Activated CD4-positive, CD25-positive, alpha-beta regulatory T cell treated with anti-CD3 and anti-CD28 coated beads, Interleukin-2, amount 50 U/mL, for 24 hours (primary cell): ENCODE results near the gene RTN4.
A peak's percentile ranks its signal among the peaks of the same experiment; 100 is the strongest.

ENCODE experiments used
- ATAC-seq, 2 donors: fragments of 150-1000 bp; cut with Tn5 transposase; one replicate each; pipeline ENCODE4 v1.10.0; 2021; ENCODE audit warnings: mild to moderate bottlenecking in 1 of 2, moderate library complexity in 1 of 2

Gene RTN4

DNA sequence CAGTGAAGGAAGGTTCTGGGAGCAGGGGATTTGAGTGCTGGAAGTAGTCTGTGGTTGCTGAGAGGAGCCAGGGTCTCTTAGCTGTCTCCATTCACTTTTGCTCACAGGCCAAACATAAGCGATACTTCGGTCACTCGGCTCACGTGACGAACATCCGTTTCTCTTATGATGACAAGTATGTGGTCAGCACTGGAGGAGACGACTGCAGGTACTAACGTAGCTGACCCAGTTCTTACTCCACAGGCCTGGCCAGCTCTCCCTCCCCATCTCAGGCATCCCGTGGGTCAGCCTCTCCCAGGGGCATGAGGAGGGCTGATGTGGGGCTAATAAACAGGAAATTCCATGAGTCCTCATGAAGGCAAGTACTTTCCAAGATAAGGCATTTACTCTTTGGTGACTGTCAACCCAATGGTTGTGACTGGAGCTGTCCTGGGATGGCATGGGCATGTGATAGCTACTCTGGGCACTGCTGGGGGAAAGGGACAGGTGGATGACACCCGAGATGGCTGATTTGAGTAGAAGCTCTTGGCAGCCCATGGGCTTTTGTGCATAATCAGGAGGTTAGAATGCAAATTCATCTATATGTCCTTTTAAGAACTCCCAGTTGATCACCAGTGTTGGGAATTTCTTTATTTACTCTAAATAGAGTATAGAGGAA is 81.6 kb downstream of the RTN4 start:
- ATAC-seq = no peak

DNA sequence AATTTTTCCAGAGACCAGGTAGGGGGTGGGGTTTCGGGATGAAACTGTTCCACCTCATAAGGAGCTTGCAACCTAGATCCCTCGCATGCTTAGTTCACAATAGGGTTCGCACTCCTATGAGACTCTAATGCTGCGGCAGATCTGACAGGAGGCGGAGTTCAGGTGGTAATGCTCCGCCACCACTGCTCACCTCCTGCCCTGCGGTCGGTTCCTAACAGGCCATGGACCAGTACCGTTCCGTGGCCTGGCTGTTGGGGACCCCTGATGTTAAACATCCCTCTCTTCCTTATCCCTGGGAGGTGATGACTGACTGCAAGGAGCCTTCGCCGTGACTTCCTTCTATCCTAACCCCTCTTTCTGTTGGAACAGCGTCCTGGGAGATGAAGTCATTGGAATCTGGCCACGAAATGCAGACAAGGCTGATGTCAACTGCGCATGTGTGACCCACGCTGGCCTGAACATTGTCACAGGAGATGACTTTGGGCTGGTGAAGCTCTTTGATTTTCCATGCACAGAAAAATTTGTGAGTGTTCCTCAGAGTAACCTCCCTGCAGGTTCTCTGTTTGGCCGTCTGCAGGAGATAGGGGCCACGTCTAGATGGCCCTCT is 82.4 kb downstream of the RTN4 start:
- no peak for ATAC-seq

DNA sequence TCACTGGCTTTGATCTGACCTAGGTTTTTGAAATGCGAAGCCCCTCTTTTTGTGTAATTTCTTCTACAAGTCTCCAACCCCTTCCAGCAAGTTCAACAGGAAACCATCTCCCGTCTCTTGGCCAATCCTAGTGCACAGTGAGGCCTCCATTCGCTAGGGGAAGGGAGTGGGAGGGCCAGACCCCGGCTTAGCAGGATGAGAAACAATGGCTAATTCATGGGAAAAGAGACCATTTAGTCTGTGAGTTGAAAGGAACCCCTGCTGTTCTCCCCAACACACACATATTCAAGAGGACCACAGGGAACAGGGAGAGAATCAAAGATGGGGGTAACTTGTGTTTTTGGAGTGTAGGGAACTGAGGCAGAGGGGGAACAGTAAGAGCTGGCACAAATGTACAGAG is 83.0 kb downstream of the RTN4 start:
- ATAC-seq = no peak

DNA sequence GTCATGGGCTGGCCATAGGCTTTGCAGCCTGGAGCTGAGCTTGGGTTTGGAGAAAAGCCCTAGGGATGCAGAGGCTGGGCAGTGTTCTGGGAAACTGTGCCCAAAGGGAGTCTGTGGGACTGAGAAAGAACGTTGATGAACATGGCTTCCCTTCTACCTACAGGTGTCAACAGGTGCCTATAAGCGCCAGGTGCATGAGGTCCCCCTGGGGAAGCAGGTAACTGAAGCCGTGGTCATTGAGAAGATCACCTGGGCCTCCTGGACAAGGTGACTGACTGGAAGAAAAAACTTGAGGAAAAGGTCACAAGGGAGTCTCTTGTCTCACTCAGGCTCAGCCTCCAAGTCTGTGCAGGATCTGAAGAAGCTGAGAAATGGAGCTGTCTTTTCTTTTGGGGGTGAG is 83.4 kb downstream of the RTN4 start:
- no peak for ATAC-seq

DNA sequence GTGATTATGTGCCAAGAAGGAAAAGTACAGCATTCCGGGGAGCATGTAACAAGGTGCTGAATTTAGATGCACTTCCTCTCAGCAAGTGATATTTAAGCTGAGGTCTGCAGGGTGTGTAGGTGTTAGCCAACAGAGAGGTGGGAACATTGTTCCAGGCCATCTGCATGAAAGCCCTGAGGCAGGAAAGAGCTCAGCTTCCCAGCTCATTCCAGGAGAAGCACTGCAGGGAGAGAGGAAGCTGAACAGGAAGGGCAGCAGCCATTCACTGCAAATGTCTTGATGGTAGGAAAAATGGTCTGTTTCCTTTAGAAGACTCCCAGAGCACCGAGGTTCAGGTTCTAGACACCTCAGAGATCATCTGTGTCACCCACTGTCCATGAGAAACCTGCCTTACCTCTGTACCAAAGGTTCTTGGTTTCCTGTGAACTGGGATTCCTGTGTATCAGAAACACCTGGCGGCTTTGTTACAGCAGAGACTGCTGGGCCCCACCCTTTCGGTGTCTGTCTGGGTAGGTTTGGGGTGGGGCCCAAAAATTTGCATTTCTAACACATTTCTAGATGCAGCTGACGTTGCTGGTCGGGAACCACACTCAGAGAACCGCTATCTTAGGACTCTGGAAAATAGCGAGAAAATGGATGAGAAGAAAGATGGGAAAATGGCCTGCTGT is 84.0 kb downstream of the RTN4 start:
- ATAC-seq = no peak

DNA sequence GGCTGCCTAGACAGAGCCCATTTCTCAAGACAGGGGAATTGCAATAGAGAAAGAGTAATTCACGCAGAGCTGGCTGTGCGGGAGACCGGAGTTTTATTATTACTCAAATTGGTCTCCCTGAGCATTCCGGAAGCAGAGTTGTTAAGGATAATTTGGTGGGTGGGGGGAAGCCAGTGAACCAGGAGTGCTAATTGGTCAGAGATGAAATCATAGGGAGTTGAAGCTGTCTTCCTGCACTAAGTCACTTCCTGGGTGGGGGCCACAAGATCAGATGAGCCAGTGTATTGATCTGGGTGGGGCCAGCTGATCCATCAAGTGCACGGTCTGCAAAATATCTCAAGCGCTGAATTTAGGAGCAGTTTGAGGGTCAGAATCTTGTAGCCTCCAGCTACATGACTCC is 84.8 kb downstream of the RTN4 start:
- ATAC-seq = no peak

DNA sequence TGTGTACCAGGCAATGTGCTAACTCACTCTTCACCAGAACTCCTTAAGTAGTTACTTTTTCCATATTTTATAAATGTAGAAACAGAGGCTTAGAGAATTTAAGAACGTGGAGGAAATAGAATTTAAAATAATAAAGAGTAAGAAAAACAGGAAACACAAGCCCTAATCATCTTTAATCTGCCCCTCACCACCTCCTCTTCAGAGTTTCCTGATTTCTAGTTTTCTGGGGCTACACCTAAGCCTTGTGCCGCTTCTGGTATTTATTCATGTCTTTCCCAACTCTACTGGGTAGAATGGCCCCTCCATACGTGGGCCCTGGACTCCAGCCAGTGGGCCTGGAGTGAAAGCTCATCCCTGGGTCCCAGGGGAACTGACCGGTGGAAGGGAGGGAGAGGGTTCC is 85.4 kb downstream of the RTN4 start:
- ATAC-seq = no peak

DNA sequence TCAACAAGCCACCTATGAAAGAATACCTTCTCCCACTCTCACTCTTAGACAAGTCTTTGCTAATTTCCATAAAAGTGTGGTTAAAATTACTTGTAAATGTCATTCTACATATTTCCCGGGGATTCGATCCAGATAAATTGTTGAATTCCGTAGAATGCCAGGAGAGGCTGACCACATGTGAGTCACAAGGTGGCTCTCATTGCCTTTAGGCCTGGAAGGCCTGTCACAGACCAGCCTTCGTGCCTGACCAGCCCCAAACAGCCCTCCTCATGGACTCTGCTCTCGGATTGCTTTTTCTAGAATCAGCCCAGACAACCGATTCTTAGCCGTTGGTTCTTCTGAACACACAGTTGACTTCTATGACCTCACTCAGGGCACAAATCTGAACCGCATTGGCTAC is 86.0 kb downstream of the RTN4 start:
- no peak for ATAC-seq

DNA sequence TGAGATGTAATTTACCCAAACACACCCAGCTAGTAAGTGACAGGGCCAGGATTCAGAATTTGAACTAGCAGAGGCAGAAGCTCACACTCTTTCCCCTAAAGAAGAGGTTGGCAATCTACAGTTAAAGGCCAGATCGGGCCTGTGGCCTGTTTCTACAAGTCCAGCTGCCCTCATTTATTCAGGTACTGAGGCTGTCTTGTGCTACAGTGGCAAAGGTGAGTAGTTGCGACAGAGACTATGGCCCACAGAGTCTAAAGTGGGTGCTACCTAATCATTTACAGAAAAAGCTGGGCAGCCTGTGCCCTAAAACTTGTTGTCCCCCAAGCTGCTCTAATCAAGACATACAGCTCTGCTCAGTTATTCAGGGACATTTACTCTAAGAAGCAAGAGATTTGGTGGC is 86.8 kb downstream of the RTN4 start:
- no peak for ATAC-seq

DNA sequence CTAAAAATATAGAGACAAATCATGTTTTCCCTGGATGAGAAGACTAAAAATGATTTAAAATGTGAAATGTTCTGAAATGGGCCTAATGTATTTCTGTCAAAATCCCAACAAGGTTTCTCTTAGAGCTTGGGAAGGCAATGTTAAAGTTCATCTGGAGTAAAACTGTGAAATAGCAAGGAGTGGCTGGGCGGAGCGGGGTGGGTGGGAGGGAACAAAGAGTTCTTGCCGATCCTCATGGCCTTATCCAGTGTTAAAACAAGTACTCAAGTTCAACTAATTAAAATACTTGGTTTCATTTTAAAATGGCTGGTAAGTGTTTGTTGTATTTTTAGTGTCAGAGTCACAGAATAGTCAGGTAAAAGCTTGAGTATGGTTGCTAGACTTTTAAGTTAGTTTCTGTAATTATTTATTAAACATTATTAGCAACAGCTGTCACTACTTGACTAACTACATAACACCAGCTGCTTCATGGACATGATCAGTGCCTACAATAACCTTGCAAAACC is 87.3 kb downstream of the RTN4 start:
- no peak for ATAC-seq

DNA sequence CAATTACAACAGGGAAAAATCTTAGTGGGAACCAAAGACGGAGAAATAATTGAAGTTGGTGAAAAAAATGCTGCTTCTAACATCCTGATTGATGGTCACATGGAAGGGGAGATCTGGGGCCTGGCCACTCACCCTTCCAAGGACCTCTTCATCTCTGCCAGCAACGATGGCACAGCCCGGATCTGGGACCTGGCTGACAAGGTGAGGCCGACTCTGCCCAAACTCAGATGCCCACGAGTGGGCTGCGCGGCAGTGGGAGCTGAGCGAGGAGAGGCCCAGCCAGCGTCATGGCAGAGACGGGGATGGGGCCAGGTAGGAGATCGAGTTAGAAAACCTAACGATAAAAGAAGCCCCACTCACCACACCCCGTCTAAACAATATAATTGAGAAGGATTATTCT is 87.7 kb downstream of the RTN4 start:
- no peak for ATAC-seq

DNA sequence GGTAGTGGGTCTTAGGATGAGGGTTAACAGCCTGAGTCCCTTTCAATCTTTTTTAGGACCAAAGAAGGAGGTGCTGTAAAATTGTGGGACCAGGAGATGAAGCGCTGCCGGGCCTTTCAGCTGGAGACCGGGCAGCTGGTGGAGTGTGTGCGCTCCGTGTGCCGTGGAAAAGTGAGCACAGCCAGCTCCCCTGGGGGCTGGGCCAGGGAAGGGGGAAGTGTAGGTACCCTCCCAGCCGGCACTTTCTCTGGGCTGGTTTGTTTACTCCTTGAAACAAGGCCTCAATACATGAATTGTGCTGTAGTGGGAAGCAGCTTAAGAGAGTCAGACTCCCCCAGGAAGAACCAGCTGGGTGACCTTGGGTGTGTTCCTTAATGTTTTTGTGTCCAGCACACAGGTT is 90.1 kb downstream of the RTN4 start:
- no peak for ATAC-seq

DNA sequence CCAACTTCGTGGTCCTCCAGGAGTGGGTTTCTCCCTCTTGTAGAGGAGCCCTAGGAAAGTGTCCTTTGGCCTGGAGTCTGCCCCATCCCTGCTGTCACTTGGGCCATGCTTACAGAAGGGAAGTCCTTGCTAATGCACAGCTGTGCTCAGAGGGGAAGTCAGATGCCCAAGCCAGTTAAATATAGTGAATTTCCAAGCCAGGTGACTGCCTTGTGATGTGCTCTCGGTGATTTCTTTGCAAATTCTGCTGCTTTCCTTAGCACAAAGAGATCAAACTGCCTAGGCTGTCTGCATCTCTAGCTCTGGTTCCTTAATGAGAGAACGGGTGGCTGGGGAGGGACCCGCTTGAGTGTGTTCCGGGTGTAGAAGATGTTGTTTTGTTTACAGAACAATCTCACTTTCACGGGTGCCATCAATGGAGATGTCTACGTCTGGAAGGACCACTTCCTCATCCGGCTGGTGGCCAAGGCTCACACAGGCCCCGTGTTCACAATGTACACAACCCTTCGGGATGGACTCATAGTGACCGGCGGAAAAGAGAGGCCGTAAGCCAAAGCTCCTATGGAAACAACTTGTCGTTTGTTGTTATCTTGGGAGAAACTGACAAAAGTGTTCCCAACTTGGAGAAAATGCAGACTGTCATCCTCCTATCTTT is 91.4 kb downstream of the RTN4 start:
- ATAC-seq = no peak

DNA sequence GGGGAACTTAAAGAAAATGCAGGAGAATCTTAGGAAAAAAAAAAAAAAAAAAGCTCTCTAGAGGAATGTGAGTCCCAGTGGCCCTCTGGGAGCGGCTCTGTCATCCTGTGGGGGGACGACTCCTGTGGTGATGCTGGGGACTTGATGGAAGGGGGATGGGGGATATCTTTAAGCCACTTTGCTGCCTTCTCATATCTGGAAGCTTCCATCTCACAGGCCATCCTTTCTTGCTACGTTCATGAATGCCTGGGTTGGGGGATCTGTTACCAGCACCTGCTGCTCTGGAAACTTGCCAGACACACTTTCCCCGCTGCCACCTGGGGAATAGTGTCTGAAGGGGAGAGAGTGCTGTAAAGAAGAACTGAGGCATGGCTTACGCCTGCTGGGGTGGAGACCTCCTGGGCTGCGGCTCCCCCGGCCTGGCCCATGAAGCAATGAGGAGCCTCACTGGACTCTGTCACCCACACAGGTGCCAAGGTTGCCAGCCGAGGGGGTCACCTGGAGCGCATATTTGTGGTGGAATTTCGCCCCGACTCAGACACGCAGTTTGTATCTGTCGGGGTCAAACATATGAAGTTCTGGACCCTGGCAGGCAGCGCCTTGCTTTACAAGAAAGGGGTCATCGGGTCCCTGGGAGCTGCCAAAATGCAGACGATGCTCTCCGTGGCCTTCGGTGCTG is 92.8 kb downstream of the RTN4 start:
- no peak for ATAC-seq

DNA sequence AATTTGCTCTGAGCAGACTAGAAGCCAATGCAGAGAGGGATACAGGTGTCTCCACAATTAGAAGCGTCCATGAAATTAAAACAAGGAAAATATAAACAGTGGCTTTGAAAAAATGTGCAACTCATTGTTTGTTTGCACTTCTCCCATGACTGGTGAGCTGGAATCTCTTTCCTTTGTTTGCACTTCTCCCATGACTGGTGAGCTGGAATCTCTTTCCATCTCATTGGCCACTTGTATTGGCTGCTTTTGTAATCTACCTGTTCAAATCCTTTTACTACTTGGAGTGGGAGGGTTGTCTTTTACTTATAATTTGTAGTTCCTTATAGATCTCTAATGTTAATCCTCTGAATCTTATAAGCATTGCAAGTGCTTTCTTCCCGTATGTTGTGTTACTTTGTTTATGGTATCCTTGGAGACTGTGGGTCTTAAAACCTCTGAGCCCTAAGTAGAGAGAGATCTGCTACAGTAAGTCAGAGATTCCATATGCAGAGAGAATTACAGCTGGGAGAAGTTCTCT is 94.1 kb downstream of the RTN4 start:
- ATAC-seq = no peak

DNA sequence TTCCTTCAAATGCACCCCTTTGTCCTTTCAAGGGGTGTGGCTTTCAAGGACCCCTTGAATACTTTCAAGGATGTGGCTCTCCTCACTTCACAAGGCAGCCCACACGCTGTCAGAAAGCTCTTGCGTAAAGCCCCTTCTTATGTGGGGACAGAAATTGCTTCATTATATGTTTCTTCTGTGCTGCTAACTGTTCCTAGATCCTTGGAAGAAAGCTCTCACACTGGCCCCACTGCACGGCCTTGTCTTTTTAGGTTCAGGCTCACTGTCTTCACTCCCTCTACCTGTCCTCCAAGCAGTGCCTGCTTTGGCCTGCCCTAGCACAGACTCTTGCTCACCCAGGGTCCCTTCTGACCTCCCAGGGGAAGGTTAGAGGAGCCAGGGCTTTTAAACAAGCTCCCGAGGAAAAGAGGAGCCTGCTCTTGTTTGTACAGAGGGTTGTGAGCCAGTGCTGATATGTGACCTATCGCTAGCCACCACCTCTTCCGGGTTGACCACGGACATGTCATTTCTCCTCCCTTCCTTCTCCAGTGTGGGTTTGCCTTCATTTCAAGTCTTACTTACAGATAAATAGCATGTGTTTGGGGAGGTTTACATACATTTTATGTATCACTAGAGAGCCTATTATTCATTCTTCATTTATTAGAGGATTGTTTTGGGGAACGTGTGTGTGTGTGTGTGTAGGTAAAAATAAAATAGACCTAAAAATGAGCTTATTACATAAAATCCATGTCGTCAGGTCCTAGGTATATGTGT is 94.7 kb downstream of the RTN4 start:
- ATAC-seq = no peak

DNA sequence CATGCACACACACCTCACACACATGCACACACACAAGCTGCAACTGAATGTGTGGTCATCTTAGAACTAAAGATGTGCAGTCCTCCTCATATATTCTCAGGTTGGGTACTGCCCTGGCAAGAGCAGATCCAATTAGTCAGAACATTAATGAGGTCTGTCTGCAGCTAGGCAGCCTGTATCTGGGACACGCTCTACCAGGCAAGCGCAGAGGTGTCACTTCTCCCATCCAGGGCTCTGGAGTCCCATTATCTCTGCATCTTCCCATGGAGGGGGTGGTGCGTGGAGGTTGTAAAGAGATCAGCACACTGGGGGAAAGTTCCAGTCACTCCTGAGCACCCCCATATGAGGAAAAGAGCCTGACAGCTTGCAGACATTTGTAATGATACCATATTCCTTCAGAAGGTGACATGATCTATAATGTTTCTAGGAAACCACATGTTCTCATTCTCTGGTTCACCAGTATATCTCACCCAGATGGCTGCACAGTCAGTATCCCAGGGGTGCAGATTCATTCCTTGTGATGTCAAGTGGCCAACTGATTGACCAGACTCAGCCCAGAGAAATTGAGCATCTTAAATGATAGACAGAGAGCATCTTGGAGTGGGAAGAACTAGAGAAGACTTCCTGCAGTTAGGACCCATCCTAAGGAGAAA is 95.4 kb downstream of the RTN4 start:
- no peak for ATAC-seq

DNA sequence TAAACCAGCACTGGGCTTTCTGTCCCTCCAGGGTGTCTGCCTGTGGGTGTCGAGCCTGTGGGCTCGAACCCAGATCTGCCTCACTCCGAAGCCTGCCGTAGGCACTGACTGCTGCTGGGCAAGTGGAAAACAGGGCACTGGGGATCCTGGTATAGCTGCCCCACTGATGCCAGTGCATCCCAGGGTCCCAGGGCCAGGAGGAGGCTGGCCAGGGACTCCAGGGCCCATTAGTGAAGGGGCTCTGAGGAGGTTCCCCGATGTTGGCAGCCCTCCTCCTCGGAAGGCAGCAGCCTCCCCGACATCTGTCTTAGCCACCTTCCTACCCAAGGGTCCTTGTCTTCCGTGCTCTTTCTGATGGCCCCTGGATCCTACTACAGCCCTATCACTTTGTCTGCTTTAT is 96.1 kb downstream of the RTN4 start:
- ATAC-seq = no peak

DNA sequence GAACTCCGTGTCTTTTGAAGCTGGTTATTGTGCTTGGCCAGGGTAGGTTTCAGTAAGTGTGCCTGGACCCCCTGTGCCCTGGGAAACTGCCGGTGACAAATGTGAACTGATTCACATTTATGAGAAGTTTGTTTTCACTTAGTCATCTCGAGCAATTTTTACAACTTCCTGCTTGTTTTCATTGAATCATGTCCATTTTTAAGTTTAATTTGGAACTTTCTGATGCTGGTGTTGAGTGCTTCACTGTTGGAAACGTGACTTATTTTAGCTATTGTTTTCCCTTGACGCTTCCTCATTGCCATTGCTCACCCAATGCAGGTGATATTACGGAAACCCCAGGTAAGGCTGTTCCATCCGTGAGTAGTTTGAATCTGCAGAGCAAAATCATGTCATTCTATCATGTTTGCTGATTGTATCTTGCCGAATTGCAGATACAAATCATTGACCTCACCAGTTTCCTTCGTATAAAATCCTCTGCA is 97.2 kb downstream of the RTN4 start:
- ATAC-seq = peak in 1 of 2 donors; percentile 33

DNA sequence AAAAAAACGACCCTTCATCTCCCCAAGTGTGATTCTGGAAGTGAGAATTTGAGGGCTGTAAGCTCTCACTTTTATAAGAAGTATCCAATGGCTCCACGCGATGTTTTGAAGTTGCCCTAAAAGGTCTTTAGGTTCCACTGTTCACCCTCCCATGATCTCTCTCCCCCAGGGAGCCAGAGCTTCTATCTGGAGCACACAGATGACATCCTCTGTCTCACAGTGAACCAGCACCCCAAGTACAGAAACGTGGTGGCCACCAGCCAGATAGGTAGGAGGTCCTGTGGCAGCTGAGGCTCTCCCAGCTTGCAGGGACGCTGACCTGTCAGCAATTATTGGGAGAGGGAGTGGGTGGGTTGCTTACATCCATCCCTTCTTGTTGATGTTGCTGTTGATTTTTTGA is 97.8 kb downstream of the RTN4 start:
- ATAC-seq = no peak

DNA sequence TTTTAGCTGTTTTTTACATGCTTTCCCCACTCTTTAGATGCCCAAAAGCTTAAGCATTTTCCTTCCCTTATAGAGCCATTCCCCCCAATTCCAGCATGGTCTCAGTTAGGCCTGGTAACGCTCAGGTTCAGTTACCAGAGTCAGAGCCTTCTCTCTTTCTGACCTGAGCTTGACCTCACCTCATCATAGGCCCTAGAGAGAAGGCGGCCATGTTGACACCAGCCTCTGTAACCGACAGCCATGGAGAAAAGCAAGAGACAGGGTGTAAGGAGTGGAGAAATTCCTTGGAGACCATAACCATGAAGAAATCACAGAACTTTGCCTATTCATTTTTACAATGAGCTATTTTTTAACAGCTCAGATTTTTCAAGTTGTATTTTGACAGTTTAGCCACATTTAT is 99.4 kb downstream of the RTN4 start:
- no peak for ATAC-seq

DNA sequence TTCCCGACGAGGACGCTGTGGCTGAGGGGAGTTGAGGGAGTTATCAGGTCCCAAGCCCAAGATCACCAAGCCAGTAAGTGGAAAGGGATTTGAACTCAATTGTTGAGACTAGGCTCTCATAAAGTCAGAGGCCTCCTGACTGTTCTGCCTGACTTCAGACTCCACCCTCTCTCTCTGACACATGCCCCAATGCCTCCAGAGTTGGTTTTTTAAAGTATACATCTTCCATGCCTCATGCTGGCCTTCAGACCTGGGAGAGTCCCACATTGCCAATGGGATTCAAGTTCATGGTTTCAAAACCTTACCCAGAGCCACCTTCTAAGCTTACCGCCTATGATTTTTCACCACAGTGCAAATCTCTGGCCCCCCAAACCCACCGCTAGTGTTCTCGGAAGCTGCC is 100.8 kb downstream of the RTN4 start:
- ATAC-seq = no peak
